Parathyroid adenoma (tissue), 2 donors: ENCODE measurements around the gene FBXL5.

Experiments used
- H2AFZ ChIP-seq: fragments of 300-600 bp; sonication (generic); one replicate; pipeline ENCODE4 v1.7.0; 2017; ENCODE audit warnings: antibody characterized with exemption, mild to moderate bottlenecking
- H3K27ac ChIP-seq: fragments of 300-600 bp; sonication (generic); one replicate; pipeline ENCODE4 v1.7.0; 2017
- H3K27me3 ChIP-seq: fragments of 300-600 bp; sonication (generic); one replicate; pipeline ENCODE4 v1.7.0; 2017; ENCODE audit warnings: low read length; ENCODE audit not compliant: control insufficient read depth, insufficient read depth
- H3K36me3 ChIP-seq: fragments of 300-600 bp; sonication (generic); one replicate; pipeline ENCODE4 v1.7.0; 2017; ENCODE audit warnings: low read length; ENCODE audit not compliant: control insufficient read depth, insufficient read depth
- H3K4me1 ChIP-seq: fragments of 300-600 bp; sonication (generic); one replicate; pipeline ENCODE4 v1.7.0; 2017; ENCODE audit warnings: control low read depth
- H3K4me2 ChIP-seq: fragments of 300-600 bp; sonication (generic); one replicate; pipeline ENCODE4 v1.7.0; 2017; ENCODE audit warnings: low read length
- H3K4me3 ChIP-seq: fragments of 300-600 bp; sonication (generic); one replicate; pipeline ENCODE4 v1.7.0; 2017; ENCODE audit warnings: low read depth, low read length
- H3K79me2 ChIP-seq: fragments of 300-600 bp; sonication (generic); one replicate; pipeline ENCODE4 v1.7.0; 2017; ENCODE audit warnings: control low read depth
- H3K9ac ChIP-seq: fragments of 300-600 bp; sonication (generic); one replicate; pipeline ENCODE4 v1.7.0; 2017; ENCODE audit warnings: mild to moderate bottlenecking
- H3K9me3 ChIP-seq: fragments of 300-600 bp; sonication (generic); one replicate; pipeline ENCODE4 v1.7.0; 2017; ENCODE audit warnings: low read length; ENCODE audit not compliant: control insufficient read depth
- TF ChIP-seq, protein P1 (sequence below): fragments of 300-600 bp; sonication (generic); IDR thresholded peaks from one replicate; pipeline ENCODE4 v1.7.0; 2017; ENCODE audit warnings: antibody characterized with exemption, mild to moderate bottlenecking
- donor health status: primary hyperparathyroidism.

FBXL5 gene

DNA sequence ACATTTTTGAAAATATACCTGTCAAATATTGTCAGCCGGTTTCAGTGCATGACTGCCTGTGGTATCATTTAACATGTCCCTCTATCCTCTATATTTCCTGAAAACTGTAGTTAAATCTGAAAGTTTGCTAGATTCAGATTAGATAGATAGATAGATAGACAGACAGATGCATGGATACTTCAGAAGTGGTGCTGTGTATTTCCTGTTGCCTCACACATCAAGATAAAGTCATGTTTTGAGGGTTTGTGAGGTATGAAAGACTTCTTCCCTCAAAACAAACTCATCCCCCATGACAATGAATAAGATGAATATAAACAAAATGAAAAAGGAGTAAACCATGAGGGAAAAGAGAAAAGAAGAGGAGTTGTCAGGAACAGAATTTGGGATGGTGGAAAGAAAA is 41.7 kb upstream of the FBXL5 start:
- Histone ChIP-seq H3K36me3 (no peaks in the 10 kb centered on the region), H3K27ac (no peak overlapping the region), H3K9me3 (no peaks in the 10 kb centered on the region), H3K9ac (no peak overlapping the region), H2AFZ (no peak overlapping the region), H3K4me1 (no peaks in the 10 kb centered on the region), H3K27me3 (no peaks in the 10 kb centered on the region), H3K79me2 (no peaks in the 10 kb centered on the region), H3K4me3 (no peak overlapping the region), H3K4me2 (no peak overlapping the region)
- TF ChIP-seq, protein P1, sequence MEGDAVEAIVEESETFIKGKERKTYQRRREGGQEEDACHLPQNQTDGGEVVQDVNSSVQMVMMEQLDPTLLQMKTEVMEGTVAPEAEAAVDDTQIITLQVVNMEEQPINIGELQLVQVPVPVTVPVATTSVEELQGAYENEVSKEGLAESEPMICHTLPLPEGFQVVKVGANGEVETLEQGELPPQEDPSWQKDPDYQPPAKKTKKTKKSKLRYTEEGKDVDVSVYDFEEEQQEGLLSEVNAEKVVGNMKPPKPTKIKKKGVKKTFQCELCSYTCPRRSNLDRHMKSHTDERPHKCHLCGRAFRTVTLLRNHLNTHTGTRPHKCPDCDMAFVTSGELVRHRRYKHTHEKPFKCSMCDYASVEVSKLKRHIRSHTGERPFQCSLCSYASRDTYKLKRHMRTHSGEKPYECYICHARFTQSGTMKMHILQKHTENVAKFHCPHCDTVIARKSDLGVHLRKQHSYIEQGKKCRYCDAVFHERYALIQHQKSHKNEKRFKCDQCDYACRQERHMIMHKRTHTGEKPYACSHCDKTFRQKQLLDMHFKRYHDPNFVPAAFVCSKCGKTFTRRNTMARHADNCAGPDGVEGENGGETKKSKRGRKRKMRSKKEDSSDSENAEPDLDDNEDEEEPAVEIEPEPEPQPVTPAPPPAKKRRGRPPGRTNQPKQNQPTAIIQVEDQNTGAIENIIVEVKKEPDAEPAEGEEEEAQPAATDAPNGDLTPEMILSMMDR, result no peak

DNA sequence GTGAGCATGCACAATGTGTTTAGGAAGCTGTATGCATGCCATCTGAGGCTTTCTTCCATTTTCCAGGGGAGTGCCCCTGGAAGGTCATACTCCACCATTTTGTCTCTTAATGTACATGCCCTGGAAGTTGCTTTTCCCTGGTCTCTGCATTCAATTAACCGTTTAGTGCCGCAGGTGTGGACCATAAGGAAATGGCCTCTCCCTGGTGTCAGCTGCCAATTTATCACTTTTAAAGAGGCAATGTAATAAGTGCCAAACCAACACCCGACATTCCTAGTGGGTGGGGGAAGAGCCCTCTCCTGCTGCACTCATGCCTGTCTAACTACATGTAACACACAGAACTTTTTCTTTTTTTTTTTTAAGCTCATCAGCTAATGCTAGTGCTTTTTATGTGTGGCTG is 40.6 kb upstream of the FBXL5 start:
- H3K9ac ChIP-seq, result no peak overlapping the region
- no peaks in the 10 kb centered on the region for H3K27me3 ChIP-seq
- H3K79me2 ChIP-seq, result no peaks in the 10 kb centered on the region
- no peaks in the 10 kb centered on the region for H3K9me3 ChIP-seq
- H3K4me3 ChIP-seq, result no peak overlapping the region
- H2AFZ ChIP-seq, result no peak overlapping the region
- H3K27ac ChIP-seq, result no peak overlapping the region
- TF ChIP-seq, protein P1, result no peak
- no peak overlapping the region for H3K4me2 ChIP-seq
- no peaks in the 10 kb centered on the region for H3K36me3 ChIP-seq
- no peaks in the 10 kb centered on the region for H3K4me1 ChIP-seq

DNA sequence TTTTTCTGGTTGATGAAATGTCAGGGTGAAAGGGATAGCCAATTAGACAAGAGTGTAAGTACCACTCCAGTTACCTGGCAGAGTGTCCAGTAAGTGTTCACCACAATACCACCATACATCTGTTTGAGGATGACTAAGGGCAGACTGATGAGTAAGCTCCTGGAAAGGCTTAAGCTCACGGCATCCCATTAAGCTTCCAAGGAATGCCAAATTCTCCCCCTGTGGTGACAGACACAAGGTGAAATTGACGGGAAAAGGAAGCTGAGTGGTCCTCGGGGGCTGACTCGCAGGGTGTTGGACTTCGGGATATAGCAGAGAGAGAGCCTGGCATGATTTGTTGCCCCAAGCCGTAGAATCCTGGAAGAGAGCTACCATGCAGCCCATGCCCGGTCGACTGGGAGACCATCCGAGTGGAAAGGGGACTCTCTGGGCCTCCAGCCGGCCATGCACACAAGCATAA is 40.1 kb upstream of the FBXL5 start:
- H3K9ac ChIP-seq, result no peak overlapping the region
- H3K4me2 ChIP-seq, result no peak overlapping the region
- no peaks in the 10 kb centered on the region for H3K4me1 ChIP-seq
- no peaks in the 10 kb centered on the region for H3K36me3 ChIP-seq
- TF ChIP-seq, protein P1, result no peak
- no peak overlapping the region for H3K4me3 ChIP-seq
- H2AFZ ChIP-seq, result no peak overlapping the region
- H3K9me3 ChIP-seq, result no peaks in the 10 kb centered on the region
- H3K27ac ChIP-seq, result no peak overlapping the region
- no peaks in the 10 kb centered on the region for H3K27me3 ChIP-seq
- H3K79me2 ChIP-seq, result no peaks in the 10 kb centered on the region

- H3K4me2 ChIP-seq, result no peak overlapping the region
- H3K4me3 ChIP-seq, result no peak overlapping the region
- H3K27me3 ChIP-seq, result no peaks in the 10 kb centered on the region
- H3K27ac ChIP-seq, result no peak overlapping the region
- TF ChIP-seq, protein P1, result no peak
- H3K9ac ChIP-seq, result no peak overlapping the region
- no peaks in the 10 kb centered on the region for H3K79me2 ChIP-seq
- no peaks in the 10 kb centered on the region for H3K36me3 ChIP-seq
- H2AFZ ChIP-seq, result no peak overlapping the region
- H3K9me3 ChIP-seq, result no peaks in the 10 kb centered on the region
- no peaks in the 10 kb centered on the region for H3K4me1 ChIP-seq
These were observed 39.3 kb upstream of the FBXL5 start for GRCh38 chr4:15694431-15694830.

GRCh38 chr4:15692602-15693001 is 37.4 kb upstream of the FBXL5 start:
- H3K4me3 ChIP-seq, result no peak overlapping the region
- H3K9me3 ChIP-seq, result no peaks in the 10 kb centered on the region
- TF ChIP-seq, protein P1, result no peak
- no peak overlapping the region for H3K9ac ChIP-seq
- no peaks in the 10 kb centered on the region for H3K79me2 ChIP-seq
- no peak overlapping the region for H2AFZ ChIP-seq
- no peaks in the 10 kb centered on the region for H3K36me3 ChIP-seq
- H3K27ac ChIP-seq, result no peak overlapping the region
- no peak overlapping the region for H3K4me2 ChIP-seq
- H3K27me3 ChIP-seq, result no peaks in the 10 kb centered on the region
- no peaks in the 10 kb centered on the region for H3K4me1 ChIP-seq
